ENCODE measurements around the gene IRAK4. TPM values are rescaled to one million over a fixed set of nuclear protein-coding genes. Genes with fewer than 3 reads are reported as not detected.

IRAK4 gene
- polyA plus RNA-seq, 2 of the 4 experiments (the other 2 are of a cell fraction), result 7.1 to 18.4 TPM

DNA sequence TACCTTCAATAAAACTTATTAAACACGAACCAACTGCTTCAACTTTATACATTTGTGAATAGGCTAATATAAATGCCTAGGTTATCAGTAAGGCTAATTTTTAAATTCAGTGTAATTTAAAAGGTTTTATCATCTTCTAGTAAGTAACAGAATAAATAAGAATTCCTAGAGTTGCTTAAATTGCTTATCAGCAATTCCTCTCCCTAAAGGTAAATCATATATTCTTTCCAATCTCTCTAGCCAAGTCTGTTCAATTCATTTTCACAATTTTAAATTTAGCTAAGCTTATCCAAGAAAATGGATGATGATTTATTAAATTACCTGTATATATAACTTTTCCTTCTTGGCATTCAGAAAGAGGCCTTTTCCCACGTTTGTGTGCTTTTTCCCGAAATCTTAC is 4.7 kb upstream of the IRAK4 start:
- H3K27ac ChIP-seq, result no peak overlapping the region
- CTCF ChIA-PET, result no interaction called here
- TF ChIP-seq E2F6 (IDR thresholded peaks at IDR 0.05; ENCODE audit: borderline replicate concordance, low read depth), result no peak
- TF ChIP-seq FOSL2 (IDR thresholded peaks at IDR 0.05), result no peak
- TF ChIP-seq FOSL2 (CRISPR knock-in tag; IDR thresholded peaks at IDR 0.05), result no peak
- TF ChIP-seq ZC3H11A (IDR thresholded peaks at IDR 0.05), result no peak
- TF ChIP-seq KDM1A (IDR thresholded peaks at IDR 0.05; ENCODE audit: low read depth), result no peak
- TF ChIP-seq, protein P1, sequence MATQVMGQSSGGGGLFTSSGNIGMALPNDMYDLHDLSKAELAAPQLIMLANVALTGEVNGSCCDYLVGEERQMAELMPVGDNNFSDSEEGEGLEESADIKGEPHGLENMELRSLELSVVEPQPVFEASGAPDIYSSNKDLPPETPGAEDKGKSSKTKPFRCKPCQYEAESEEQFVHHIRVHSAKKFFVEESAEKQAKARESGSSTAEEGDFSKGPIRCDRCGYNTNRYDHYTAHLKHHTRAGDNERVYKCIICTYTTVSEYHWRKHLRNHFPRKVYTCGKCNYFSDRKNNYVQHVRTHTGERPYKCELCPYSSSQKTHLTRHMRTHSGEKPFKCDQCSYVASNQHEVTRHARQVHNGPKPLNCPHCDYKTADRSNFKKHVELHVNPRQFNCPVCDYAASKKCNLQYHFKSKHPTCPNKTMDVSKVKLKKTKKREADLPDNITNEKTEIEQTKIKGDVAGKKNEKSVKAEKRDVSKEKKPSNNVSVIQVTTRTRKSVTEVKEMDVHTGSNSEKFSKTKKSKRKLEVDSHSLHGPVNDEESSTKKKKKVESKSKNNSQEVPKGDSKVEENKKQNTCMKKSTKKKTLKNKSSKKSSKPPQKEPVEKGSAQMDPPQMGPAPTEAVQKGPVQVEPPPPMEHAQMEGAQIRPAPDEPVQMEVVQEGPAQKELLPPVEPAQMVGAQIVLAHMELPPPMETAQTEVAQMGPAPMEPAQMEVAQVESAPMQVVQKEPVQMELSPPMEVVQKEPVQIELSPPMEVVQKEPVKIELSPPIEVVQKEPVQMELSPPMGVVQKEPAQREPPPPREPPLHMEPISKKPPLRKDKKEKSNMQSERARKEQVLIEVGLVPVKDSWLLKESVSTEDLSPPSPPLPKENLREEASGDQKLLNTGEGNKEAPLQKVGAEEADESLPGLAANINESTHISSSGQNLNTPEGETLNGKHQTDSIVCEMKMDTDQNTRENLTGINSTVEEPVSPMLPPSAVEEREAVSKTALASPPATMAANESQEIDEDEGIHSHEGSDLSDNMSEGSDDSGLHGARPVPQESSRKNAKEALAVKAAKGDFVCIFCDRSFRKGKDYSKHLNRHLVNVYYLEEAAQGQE (IDR thresholded peaks at IDR 0.05), result no peak
- no peak for TF ChIP-seq RCOR1 (IDR thresholded peaks at IDR 0.05; ENCODE audit: low read depth, low read length)
- TF ChIP-seq MAX (IDR thresholded peaks at IDR 0.05), result no peak
- TF ChIP-seq HOXB13 (CRISPR knock-in tag; IDR thresholded peaks at IDR 0.05; ENCODE audit: low read depth), result no peak
- TF ChIP-seq, protein P2, sequence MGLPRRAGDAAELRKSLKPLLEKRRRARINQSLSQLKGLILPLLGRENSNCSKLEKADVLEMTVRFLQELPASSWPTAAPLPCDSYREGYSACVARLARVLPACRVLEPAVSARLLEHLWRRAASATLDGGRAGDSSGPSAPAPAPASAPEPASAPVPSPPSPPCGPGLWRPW (IDR thresholded peaks at IDR 0.05), result no peak
- WGBS (ENCODE audit: missing lambda C conversion rate), result 87% methylated on average over 3 of the region's 3 CpGs
- no peak overlapping the region for H3K4me2 ChIP-seq
- POLR2A ChIA-PET, result no interaction called here
- H3K4me1 ChIP-seq, result peaks cover 4% of the 10 kb centered on the region; the same call in 2 of the 3 replicates
- ATAC-seq (no peak), FAIRE-seq (no peak), DNase-seq (ENCODE audit: low read depth in 1 of 2, low spot score in 1 of 2) (no peak)
- no peak overlapping the region for H3K4me3 ChIP-seq
- no peaks in the 10 kb centered on the region for H3K9me3 ChIP-seq

DNA sequence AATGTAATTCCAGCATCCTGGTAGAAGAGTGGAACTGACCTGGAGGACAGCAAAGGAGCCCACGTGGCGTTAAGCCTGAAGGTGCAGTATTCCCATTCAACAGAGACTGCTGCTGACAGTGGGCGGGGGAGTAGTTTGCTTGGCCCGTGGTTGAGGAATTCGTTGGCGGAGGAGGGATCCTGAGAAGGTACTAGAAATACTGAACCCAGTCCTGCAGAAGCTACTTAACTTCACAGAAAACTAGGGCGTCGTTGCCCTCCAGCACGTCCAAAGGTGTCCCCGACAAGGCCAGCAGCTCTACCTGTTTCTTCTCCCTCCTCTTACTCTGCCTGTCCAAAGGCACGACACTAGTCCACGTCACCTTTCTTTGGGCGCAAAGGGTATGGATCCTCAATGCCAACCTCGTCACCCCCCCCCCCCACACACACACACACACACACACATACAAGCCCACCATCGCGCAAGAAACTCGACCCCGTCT is 464 bp upstream of the IRAK4 start:
- WGBS (ENCODE audit: missing lambda C conversion rate), result under 1% methylated on average over 17 of the region's 18 CpGs
- CTCF ChIA-PET, result interaction anchor here (1.0 to 2.0 kb wide), 7 partner anchors 11 to 124 kb away, joined by 3 to 15 read pairs (median 5); no protein-coding TSS in a partner anchor

More for the DNA sequence above, 464 bp upstream of the IRAK4 start:
- ATAC-seq (peak; percentile 67 to 68), DNase-seq (ENCODE audit: low read depth in 1 of 2, low spot score in 1 of 2) (peak in 1 of 2 experiments; percentile 39), FAIRE-seq (no peak)
- POLR2A ChIA-PET, result interaction anchor here (0.6 to 2.8 kb wide), 4 partner anchors 48 to 1478 kb away, joined by 3 to 18 read pairs (median 5); partner anchors contain the start of gene TWF1
- Histone ChIP-seq H3K9me3 (no peaks in the 10 kb centered on the region), H3K4me2 (peak overlapping the region; percentile 70), H3K4me1 (peaks cover 12% of the 10 kb centered on the region; the same call in 2 of the 3 replicates), H3K4me3 (peak overlapping the region; percentile 61), H3K27ac (peak overlapping the region; percentile 63 to 89)
- TF ChIP-seq RFX5 (IDR thresholded peaks at IDR 0.05), result no peak
- 0 out of 3 replicates have a peak, but pooled peaks have one; percentile 3 for TF ChIP-seq BCL3 (IDR thresholded peaks at IDR 0.05)
- no peak for TF ChIP-seq KDM1A (IDR thresholded peaks at IDR 0.05; ENCODE audit: low read depth)
- no peak for TF ChIP-seq ZSCAN20 (CRISPR knock-in tag; IDR thresholded peaks at IDR 0.05)
- TF ChIP-seq, protein P3, sequence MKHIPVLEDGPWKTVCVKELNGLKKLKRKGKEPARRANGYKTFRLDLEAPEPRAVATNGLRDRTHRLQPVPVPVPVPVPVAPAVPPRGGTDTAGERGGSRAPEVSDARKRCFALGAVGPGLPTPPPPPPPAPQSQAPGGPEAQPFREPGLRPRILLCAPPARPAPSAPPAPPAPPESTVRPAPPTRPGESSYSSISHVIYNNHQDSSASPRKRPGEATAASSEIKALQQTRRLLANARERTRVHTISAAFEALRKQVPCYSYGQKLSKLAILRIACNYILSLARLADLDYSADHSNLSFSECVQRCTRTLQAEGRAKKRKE (CRISPR knock-in tag; IDR thresholded peaks at IDR 0.05; ENCODE audit: low read depth), result no peak
- no peak for TF ChIP-seq MAZ (IDR thresholded peaks at IDR 0.05; ENCODE audit: borderline replicate concordance, low read depth, low read length)
- TF ChIP-seq TFCP2L1 (CRISPR knock-in tag; IDR thresholded peaks at IDR 0.05), result no peak
- no peak for TF ChIP-seq POLR2A (IDR thresholded peaks at IDR 0.05; ENCODE audit: low read length)
- peak; percentile 42 for TF ChIP-seq MAX (IDR thresholded peaks at IDR 0.05)
- TF ChIP-seq JUNB (IDR thresholded peaks at IDR 0.05), result no peak
- no peak for TF ChIP-seq PHF8 (IDR thresholded peaks at IDR 0.05; ENCODE audit: borderline replicate concordance, low read depth)
- no peak for TF ChIP-seq RCOR1 (IDR thresholded peaks at IDR 0.05; ENCODE audit: low read depth, low read length)

Measured in A549 (cell line).